ENCODE data around the gene LRRC27.

LRRC27 gene

GRCh38 chr10:132400041-132400546 is 68.1 kb downstream of the LRRC27 start:
- no peak for TF ChIP-seq EZH2 (IDR thresholded peaks at IDR 0.05; ENCODE audit: borderline replicate concordance, low read length)
- TF ChIP-seq CTCF (IDR thresholded peaks at IDR 0.05; ENCODE audit: low read length) = no peak
- no peak overlapping the region for H3K4me2 ChIP-seq (ENCODE audit: low read length)
- H3K79me2 ChIP-seq (ENCODE audit: insufficient read depth, low read length) = no peaks in the 10 kb centered on the region
- H3K9ac ChIP-seq (ENCODE audit: low read length) = no peak overlapping the region
- H3K9me3 ChIP-seq (ENCODE audit: low read length) = no peaks in the 10 kb centered on the region
- no peaks in the 10 kb centered on the region for H4K20me1 ChIP-seq (ENCODE audit: insufficient read depth, low read length)
- no peaks in the 10 kb centered on the region for H3K9me2 ChIP-seq (ENCODE audit: low read depth, low read length)
- no peaks in the 10 kb centered on the region for H3K36me3 ChIP-seq (ENCODE audit: insufficient read depth, low read length)
- H3F3A ChIP-seq (ENCODE audit: insufficient read depth, low read length) = no peaks in the 10 kb centered on the region
- H3K27ac ChIP-seq (ENCODE audit: low read depth, low read length, poor library complexity, severe bottlenecking) = no peak overlapping the region
- no peak overlapping the region for H3K4me3 ChIP-seq (ENCODE audit: low read depth, low read length, poor library complexity, severe bottlenecking)
- H3K4me1 ChIP-seq (ENCODE audit: insufficient read depth, low read length, severe bottlenecking) = no peaks in the 10 kb centered on the region
- no peaks in the 10 kb centered on the region for H3K27me3 ChIP-seq (ENCODE audit: insufficient read depth, low read length)
- no peak overlapping the region for H2AFZ ChIP-seq (ENCODE audit: low read length)

- H3K9ac ChIP-seq (ENCODE audit: low read length) = no peak overlapping the region
- H3F3A ChIP-seq (ENCODE audit: insufficient read depth, low read length) = no peaks in the 10 kb centered on the region
- H4K20me1 ChIP-seq (ENCODE audit: insufficient read depth, low read length) = no peaks in the 10 kb centered on the region
- no peak overlapping the region for H3K4me2 ChIP-seq (ENCODE audit: low read length)
- no peaks in the 10 kb centered on the region for H3K79me2 ChIP-seq (ENCODE audit: insufficient read depth, low read length)
- H3K4me1 ChIP-seq (ENCODE audit: insufficient read depth, low read length, severe bottlenecking) = no peaks in the 10 kb centered on the region
- H3K9me2 ChIP-seq (ENCODE audit: low read depth, low read length) = no peaks in the 10 kb centered on the region
- H3K27me3 ChIP-seq (ENCODE audit: insufficient read depth, low read length) = no peaks in the 10 kb centered on the region
- no peaks in the 10 kb centered on the region for H3K9me3 ChIP-seq (ENCODE audit: low read length)
- TF ChIP-seq EZH2 (IDR thresholded peaks at IDR 0.05; ENCODE audit: borderline replicate concordance, low read length) (no peak), CTCF (IDR thresholded peaks at IDR 0.05; ENCODE audit: low read length) (no peak)
- no peak overlapping the region for H3K4me3 ChIP-seq (ENCODE audit: low read depth, low read length, poor library complexity, severe bottlenecking)
- no peaks in the 10 kb centered on the region for H3K36me3 ChIP-seq (ENCODE audit: insufficient read depth, low read length)
- no peak overlapping the region for H2AFZ ChIP-seq (ENCODE audit: low read length)
- H3K27ac ChIP-seq (ENCODE audit: low read depth, low read length, poor library complexity, severe bottlenecking) = no peak overlapping the region
Measured at GRCh38 chr10:132400547-132401151, 68.7 kb downstream of the LRRC27 start.

GRCh38 chr10:132401401-132402118 is 69.6 kb downstream of the LRRC27 start:
- Histone ChIP-seq H4K20me1 (ENCODE audit: insufficient read depth, low read length) (no peaks in the 10 kb centered on the region), H3K9ac (ENCODE audit: low read length) (no peak overlapping the region)
- TF ChIP-seq CTCF (IDR thresholded peaks at IDR 0.05; ENCODE audit: low read length) (no peak), EZH2 (IDR thresholded peaks at IDR 0.05; ENCODE audit: borderline replicate concordance, low read length) (no peak)

More at GRCh38 chr10:132401401-132402118, 69.6 kb downstream of the LRRC27 start:
- Histone ChIP-seq H3K27ac (ENCODE audit: low read depth, low read length, poor library complexity, severe bottlenecking) (no peak overlapping the region), H3K9me3 (ENCODE audit: low read length) (no peaks in the 10 kb centered on the region), H3K27me3 (ENCODE audit: insufficient read depth, low read length) (no peaks in the 10 kb centered on the region), H3K36me3 (ENCODE audit: insufficient read depth, low read length) (no peaks in the 10 kb centered on the region), H3K4me2 (ENCODE audit: low read length) (no peak overlapping the region), H3F3A (ENCODE audit: insufficient read depth, low read length) (no peaks in the 10 kb centered on the region), H2AFZ (ENCODE audit: low read length) (no peak overlapping the region), H3K4me1 (ENCODE audit: insufficient read depth, low read length, severe bottlenecking) (no peaks in the 10 kb centered on the region), H3K79me2 (ENCODE audit: insufficient read depth, low read length) (no peaks in the 10 kb centered on the region), H3K4me3 (ENCODE audit: low read depth, low read length, poor library complexity, severe bottlenecking) (no peak overlapping the region), H3K9me2 (ENCODE audit: low read depth, low read length) (no peaks in the 10 kb centered on the region)

Measured in OCI-LY1 (cell line).